IMR-90 (cell line): Measurements from ENCODE around the gene ZNF827. TPM values are rescaled to one million over a fixed set of nuclear protein-coding genes. Genes with fewer than 3 reads are reported as not detected.

ENCODE experiments used
- ATAC-seq: fragments of 200-7000 bp; cut with Tn5 transposase; 2 replicates; pipeline ENCODE4 v1.9.1; 2020; ENCODE audit warnings: low read depth, mild to moderate bottlenecking, moderate library complexity
- BruUV-seq: library from RNA; stranded (reverse); fragments of 400-500 nt; replicated peaks from 2 replicates; lab custom pipeline; 2021; lab: Mats Ljungman, UMichigan
- CTCF ChIA-PET: fragments of 300-600 bp; formaldehyde crosslinking; extraction: SDS; loops from one replicate; lab custom pipeline; 2021; ENCODE audit warnings: antibody characterized with exemption; lab: Yijun Ruan, JAX
- POLR2A ChIA-PET: fragments of 300-600 bp; sonication (Branson Sonifier 250); formaldehyde crosslinking; loops from one replicate; lab custom pipeline; 2022; ENCODE audit warnings: antibody characterized with exemption; ENCODE audit not compliant: unreplicated experiment; lab: Charles Lee
- DNase-seq: peaks from one replicate; pipeline ENCODE4 v3.0.0; 2013
- H2AFZ ChIP-seq: replicated peaks from 2 replicates; pipeline ENCODE3; 2013; ENCODE audit warnings: low read length, mild to moderate bottlenecking; ENCODE audit not compliant: poor library complexity
- H2AK5ac ChIP-seq: 2 replicates; pipeline ENCODE4 v1.6.1; 2013; ENCODE audit warnings: low read depth, low read length, inconsistent platforms
- H2AK9ac ChIP-seq: replicated peaks from 2 replicates; pipeline ENCODE3; 2013; ENCODE audit warnings: mild to moderate bottlenecking, low read depth, low read length, moderate library complexity; ENCODE audit not compliant: poor library complexity
- H2BK120ac ChIP-seq: 2 replicates; pipeline ENCODE4 v1.6.1; 2013; ENCODE audit warnings: low read depth, low read length, inconsistent platforms
- H2BK15ac ChIP-seq: 3 replicates; pipeline ENCODE4 v1.6.1; 2013; ENCODE audit warnings: low read depth, low read length, inconsistent platforms
- H2BK20ac ChIP-seq: 2 replicates; pipeline ENCODE4 v1.6.1; 2013; ENCODE audit warnings: low read depth, mild to moderate bottlenecking, inconsistent platforms, low read length, moderate library complexity
- H2BK5ac ChIP-seq: 2 replicates; pipeline ENCODE4 v1.6.1; 2013; ENCODE audit warnings: mild to moderate bottlenecking, low read depth, low read length, inconsistent platforms; ENCODE audit not compliant: poor library complexity, severe bottlenecking
- H3K14ac ChIP-seq: replicated peaks from 2 replicates; pipeline ENCODE4 v1.6.1; 2013; ENCODE audit warnings: low read depth, low read length, inconsistent platforms
- H3K18ac ChIP-seq: 2 replicates; pipeline ENCODE4 v1.6.1; 2013; ENCODE audit warnings: low read depth, low read length, control low read depth
- H3K23ac ChIP-seq: 2 replicates; pipeline ENCODE4 v1.6.1; 2013; ENCODE audit warnings: low read depth, low read length, inconsistent platforms
- H3K27ac ChIP-seq: 2 replicates; pipeline ENCODE4 v1.5.1; 2013; ENCODE audit warnings: mild to moderate bottlenecking, control low read depth, low read length; ENCODE audit not compliant: insufficient read depth
- H3K27me3 ChIP-seq: 2 replicates; pipeline ENCODE4 v1.6.1; 2013; ENCODE audit warnings: low read length; ENCODE audit not compliant: control insufficient read depth, insufficient read depth
- H3K36me3 ChIP-seq: 2 replicates; pipeline ENCODE4 v1.6.1; 2013; ENCODE audit warnings: low read length, mixed read lengths; ENCODE audit not compliant: control insufficient read depth, insufficient read depth
- H3K4ac ChIP-seq: 2 replicates; pipeline ENCODE4 v1.6.1; 2013; ENCODE audit warnings: low read depth, low read length, inconsistent platforms
- H3K4me1 ChIP-seq: 2 replicates; pipeline ENCODE4 v1.6.1; 2013; ENCODE audit warnings: low read length, mixed read lengths; ENCODE audit not compliant: control insufficient read depth, insufficient read depth
- H3K4me2 ChIP-seq: 2 replicates; pipeline ENCODE4 v1.6.1; 2013; ENCODE audit warnings: low read depth, mild to moderate bottlenecking, control low read depth, low read length, moderate library complexity
- H3K4me3 ChIP-seq: 2 replicates; pipeline ENCODE4 v1.5.1; 2013; ENCODE audit warnings: low read depth, mild to moderate bottlenecking, control low read depth, low read length, moderate library complexity; ENCODE audit not compliant: insufficient read depth
- H3K56ac ChIP-seq: 2 replicates; pipeline ENCODE4 v1.6.1; 2013; ENCODE audit warnings: low read length, inconsistent platforms; ENCODE audit not compliant: insufficient read depth; ENCODE audit errors: extremely low read depth
- H3K79me1 ChIP-seq, 2 experiments: 2 replicates each; pipeline ENCODE4 v1.6.1; 2013; ENCODE audit warnings: low read length in 2 of 2, inconsistent platforms in 1 of 2, low read depth in 1 of 2
- H3K9ac ChIP-seq: 2 replicates; pipeline ENCODE4 v1.6.1; 2013; ENCODE audit warnings: low read depth, low read length, control low read depth
- H3K9me1 ChIP-seq: 2 replicates; pipeline ENCODE4 v1.6.1; 2013; ENCODE audit warnings: low read length, inconsistent platforms; ENCODE audit not compliant: insufficient read depth
- H3K9me3 ChIP-seq: 2 replicates; pipeline ENCODE4 v1.6.1; 2013; ENCODE audit warnings: low read length; ENCODE audit not compliant: control insufficient read depth, insufficient read depth
- H4K20me1 ChIP-seq: 2 replicates; pipeline ENCODE4 v1.6.1; 2013; ENCODE audit warnings: low read length, inconsistent platforms; ENCODE audit not compliant: insufficient read depth
- H4K5ac ChIP-seq: 2 replicates; pipeline ENCODE4 v1.6.1; 2013; ENCODE audit warnings: mild to moderate bottlenecking, low read depth, low read length, control low read depth
- H4K8ac ChIP-seq, 2 experiments: 2 replicates each; pipeline ENCODE4 v1.6.1; 2013; ENCODE audit warnings: low read depth in 2 of 2, low read length in 2 of 2, control low read depth in 1 of 2, inconsistent platforms in 1 of 2
- H4K91ac ChIP-seq: 2 replicates; pipeline ENCODE4 v1.6.1; 2013; ENCODE audit warnings: low read depth, low read length, inconsistent platforms; ENCODE audit not compliant: insufficient read depth
- CHD1 ChIP-seq: IDR thresholded peaks from 2 replicates; pipeline ENCODE4 v1.6.1; 2012; ENCODE audit warnings: low read depth, low read length, improper control_type of control experiment
- CTCF ChIP-seq: conservative IDR thresholded peaks from 2 replicates; pipeline ENCODE4 v1.5.1; 2012; ENCODE audit warnings: mild to moderate bottlenecking, low read depth, low read length, improper control_type of control experiment
- MAZ ChIP-seq: IDR thresholded peaks from 2 replicates; pipeline ENCODE4 v1.6.1; 2012; ENCODE audit warnings: low read depth, mild to moderate bottlenecking, low read length, improper control_type of control experiment, moderate library complexity, borderline replicate concordance
- NFE2L2 ChIP-seq: fragments of 150-350 bp; IDR thresholded peaks from 2 replicates; pipeline ENCODE4 v1.6.1; 2016; ENCODE audit warnings: low read depth, mild to moderate bottlenecking, low read length
- POLR2A ChIP-seq: IDR thresholded peaks from 2 replicates; pipeline ENCODE4 v1.6.1; 2012; ENCODE audit warnings: mild to moderate bottlenecking, low read depth, low read length
- SMC3 ChIP-seq: fragments of 150-350 bp; IDR thresholded peaks from 2 replicates; pipeline ENCODE4 v1.6.1; 2016; ENCODE audit warnings: low read depth, mild to moderate bottlenecking, antibody characterized with exemption, low read length, moderate library complexity
- USF2 ChIP-seq: fragments of 150-350 bp; IDR thresholded peaks from 2 replicates; pipeline ENCODE4 v1.6.1; 2017; ENCODE audit warnings: mild to moderate bottlenecking, antibody characterized with exemption, low read length, low read depth
- WGBS, 2 experiments: methylation state at CpG; one replicate each; pipeline versions ENCODE4 v1.1.5 to v1.1.7; 2013; ENCODE audit warnings: missing lambda C conversion rate in 2 of 2; ENCODE audit not compliant: insufficient read length in 1 of 2; ENCODE audit errors: extremely low coverage in 2 of 2; 5-methylcytosine and 5-hydroxymethylcytosine counted together
- dilution Hi-C: fragments of 300-500 bp; cut with HindIII; formaldehyde crosslinking; loops from one replicate; pipeline ENCODE4 v1.14.3; 2018; ENCODE audit warnings: low sequenced_read_pairs; ENCODE audit not compliant: unreplicated experiment
- in situ Hi-C: fragments of 300-500 bp; cut with MboI; formaldehyde crosslinking; loops from 3 replicates; pipeline ENCODE4 v1.14.3; 2019; ENCODE audit warnings: low sequenced_read_pairs, inconsistent platforms, mixed read lengths
- intact Hi-C: fragments of 100-400 bp; cut with micrococcal nuclease; formaldehyde crosslinking; loops from 2 replicates; pipeline ENCODE4 v1.10.0; 2022
- polyA plus RNA-seq, 3 experiments: library from polyadenylated mRNA; depleted of rRNA; stranded (reverse); fragments of >200 nt; gene quantifications; 2 replicates each; pipeline ENCODE4 v1.2.3, GENCODE V29; 2012; ENCODE audit warnings: low replicate concordance in 1 of 3
- total RNA-seq: library from RNA; depleted of rRNA; stranded (reverse); fragments of >200 nt; gene quantifications from 2 replicates; pipeline ENCODE4 v1.2.3, GENCODE V29; 2012

The ZNF827 gene
- total and polyA plus RNA-seq, 2 of the 4 experiments (the other 2 are of a cell fraction), result 6.6 to 31.7 TPM

GRCh38 chr4:145863191-145863590, 75.4 kb downstream of the ZNF827 start:
- Histone ChIP-seq H3K4me3 (no peak overlapping the region), H4K8ac (no peak overlapping the region), H2BK5ac (no peak overlapping the region), H3K4ac (no peak overlapping the region), H3K18ac (no peak overlapping the region), H4K91ac (no peak overlapping the region), H4K5ac (no peak overlapping the region), H3K27me3 (no peaks in the 10 kb centered on the region), H2BK20ac (no peak overlapping the region), H2AFZ (no peak overlapping the region), H4K20me1 (no peaks in the 10 kb centered on the region), H3K27ac (no peak overlapping the region), H3K23ac (no peak overlapping the region), H3K14ac (no peak overlapping the region), H3K9me3 (no peaks in the 10 kb centered on the region), H2BK15ac (no peak overlapping the region), H3K9ac (no peak overlapping the region), H3K4me2 (no peak overlapping the region), H3K4me1 (peaks cover 2% of the 10 kb centered on the region; the same call in 1 of the 2 replicates), H3K36me3 (peaks cover 1% of the 10 kb centered on the region; the same call in 1 of the 2 replicates), H2AK9ac (no peak overlapping the region), H3K79me1 (peaks cover 3 to 25% of the 10 kb centered on the region in 2 experiments; a peak in 3 of 4 replicates), H3K9me1 (peaks cover 6% of the 10 kb centered on the region; the same call in 1 of the 2 replicates), H2BK120ac (no peak overlapping the region), H2AK5ac (no peak overlapping the region), H3K56ac (no peak overlapping the region)
- in situ Hi-C loops (no loop called here), intact Hi-C loops (no loop called here), dilution Hi-C loops (no loop called here)
- no peak for TF ChIP-seq USF2
- TF ChIP-seq NFE2L2, result no peak
- no peak for TF ChIP-seq MAZ
- TF ChIP-seq SMC3, result no peak
- no peak for TF ChIP-seq POLR2A
- no peak for TF ChIP-seq CHD1
- no peak for TF ChIP-seq CTCF
- no CpG with 5 or more reads among the region's 2 CpGs for WGBS, 2 experiments
- CTCF ChIA-PET, result no interaction called here
- no peak for ATAC-seq
- DNase-seq, result no peak
- POLR2A ChIA-PET, result no interaction called here
- BruUV-seq, result no TSS peak
